Activated CD4-positive, CD25-positive, alpha-beta regulatory T cell treated with anti-CD3 and anti-CD28 coated beads, Interleukin-2, amount 50 U/mL, for 16 hours (primary cell): Measurements from ENCODE around the gene UPF3A.
"Not testable (repeated sequence)": the region's sequence is repeated elsewhere in the genome, so short reads cannot be mapped to it uniquely, and the experiment has no call there.

ENCODE experiments used
- DNase-seq: peaks from one replicate; pipeline ENCODE4 v3.0.0-alpha.2; 2020; ENCODE audit warnings: low read depth, low spot score

The UPF3A gene

DNA sequence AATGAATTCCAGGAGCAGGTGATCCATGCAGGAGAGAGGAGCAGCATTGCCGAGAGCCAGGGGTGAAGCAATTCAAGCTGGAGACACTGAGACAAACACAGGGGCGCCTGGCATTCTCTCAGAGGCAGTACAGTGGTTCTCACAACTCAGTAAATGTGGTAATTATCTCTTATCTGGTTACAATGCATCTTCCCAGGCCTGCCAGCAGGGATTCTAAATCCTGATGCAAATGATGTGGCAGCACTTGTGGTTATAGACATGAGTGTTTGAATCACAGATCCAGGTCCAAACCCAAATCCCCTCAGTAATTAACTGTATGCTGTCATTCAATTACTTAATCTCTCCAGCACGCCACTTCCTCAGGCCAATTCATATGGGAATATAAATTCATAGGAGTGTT lies 52.5 kb downstream of the UPF3A start:
- not testable (repeated sequence) for DNase-seq

- no peak for DNase-seq
Measured at GRCh38 chr13:114334305-114335053, 53.1 kb downstream of the UPF3A start.

DNA sequence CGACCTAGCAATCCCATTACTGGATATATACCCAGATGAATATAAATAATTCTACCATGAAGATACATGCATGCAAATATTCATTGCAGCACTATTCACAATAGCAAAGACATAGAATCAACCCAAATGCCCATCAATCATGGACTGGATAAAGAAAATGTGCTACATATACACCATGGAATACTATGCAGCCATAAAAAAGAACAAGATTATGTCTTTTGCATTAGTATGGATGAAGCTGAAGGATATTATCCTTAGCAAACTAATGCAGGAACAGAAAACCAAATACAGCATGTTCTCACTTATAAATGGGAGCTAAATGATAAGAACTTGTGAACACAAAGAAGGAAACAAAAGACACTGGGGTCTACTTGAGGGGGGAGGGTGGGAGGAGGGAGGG lies 55.1 kb downstream of the UPF3A start:
- not testable (repeated sequence) for DNase-seq

DNA sequence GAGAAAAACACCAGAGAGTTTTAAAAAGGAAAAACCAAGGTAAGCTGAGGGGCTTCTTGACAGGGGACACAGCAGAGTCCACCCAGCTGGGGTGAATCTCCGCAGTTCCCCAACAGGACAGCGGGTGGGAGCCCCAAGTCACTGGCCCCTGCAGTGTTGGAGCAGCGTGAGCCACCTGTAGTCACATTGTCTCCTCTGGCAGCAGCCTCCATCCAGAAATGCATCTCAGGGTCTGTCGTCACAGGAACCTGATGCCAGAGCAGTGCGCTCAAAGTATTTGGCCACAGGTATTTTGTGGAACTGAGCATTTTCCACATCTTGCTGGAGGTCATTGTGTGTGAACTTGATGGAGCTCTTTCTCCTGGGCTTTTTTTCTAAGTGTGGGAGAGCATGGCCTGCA lies 57.6 kb downstream of the UPF3A start:
- no peak for DNase-seq

GRCh38 chr13:114339857-114340534 lies 58.6 kb downstream of the UPF3A start:
- DNase-seq: no peak

DNA sequence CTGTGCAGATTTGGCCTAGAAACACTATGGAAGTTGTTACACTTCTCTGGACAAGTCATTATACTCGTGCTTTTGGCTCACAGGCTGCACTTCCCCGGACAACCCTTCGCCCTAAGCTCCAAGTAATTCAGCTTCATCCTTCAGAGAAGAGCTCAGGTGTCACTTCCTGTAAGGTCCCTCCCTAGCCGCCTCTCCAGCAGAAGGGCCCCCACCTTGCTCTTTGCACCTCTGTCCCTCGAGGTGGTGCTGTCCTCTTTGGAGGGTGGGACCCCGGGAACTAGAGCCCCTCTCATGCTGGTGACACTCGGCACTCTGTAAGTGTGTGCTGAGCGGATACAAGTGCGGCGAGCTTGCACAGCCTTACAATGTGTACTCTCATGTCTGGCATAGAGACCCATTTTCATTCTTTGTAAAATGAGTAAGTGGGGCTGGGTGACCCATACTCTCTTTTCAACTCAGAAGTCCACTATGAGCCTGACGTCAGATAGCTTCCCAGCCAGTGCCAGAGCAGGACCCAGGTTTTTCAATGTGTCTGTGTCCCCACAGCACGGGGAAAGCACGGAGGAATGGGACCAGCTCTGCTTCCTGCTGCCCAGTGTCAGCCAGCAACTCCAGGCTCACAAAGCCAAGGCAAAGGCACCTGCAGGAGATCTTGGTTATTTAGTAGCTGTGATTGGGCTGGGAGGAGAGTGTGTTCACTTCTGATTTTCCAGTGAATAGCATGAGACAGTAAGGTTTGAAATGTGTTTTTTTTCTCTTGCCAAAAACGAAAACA lies 59.8 kb downstream of the UPF3A start:
- no peak for DNase-seq

DNA sequence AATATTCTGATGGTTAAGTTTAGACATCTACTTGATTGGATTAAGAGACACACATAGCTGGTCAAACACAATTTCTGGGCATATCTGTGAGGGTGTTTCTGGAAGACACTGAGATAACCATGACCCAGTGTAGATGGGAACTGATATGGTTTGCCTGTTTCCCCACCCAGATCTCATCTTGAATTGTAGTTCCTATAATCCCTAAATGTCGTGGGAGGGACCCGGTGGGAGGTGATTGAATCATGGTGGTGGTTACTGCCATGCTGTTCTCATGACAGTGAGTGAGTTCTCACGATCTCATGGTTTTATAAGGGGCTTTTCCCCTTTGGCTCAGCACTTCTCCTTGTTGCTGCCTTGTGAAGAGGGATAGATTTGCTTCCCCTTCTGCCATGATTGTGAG lies 65.9 kb downstream of the UPF3A start:
- not testable (repeated sequence) for DNase-seq

GRCh38 chr13:114352763-114353162 lies 71.4 kb downstream of the UPF3A start:
- not testable (repeated sequence) for DNase-seq

- not testable (repeated sequence) for DNase-seq
Measured at GRCh38 chr13:114353382-114353781, 72.0 kb downstream of the UPF3A start.
